ENCODE data around the gene LPIN1.

- TF ChIP-seq POLR2A (IDR thresholded peaks at IDR 0.05) (no peak), CTCF (IDR thresholded peaks at IDR 0.05 in 8 of 11, conservative IDR thresholded peaks at IDR 0.05 in 3 of 11) (no peak), POLR2AphosphoS5 (IDR thresholded peaks at IDR 0.05) (no peak)
Measured at GRCh38 chr2:11811036-11811654, 64.7 kb downstream of the LPIN1 start.
